Heart right ventricle (tissue), 16 donors: ENCODE data around the gene PTGR2. TPM values are rescaled to one million over a fixed set of nuclear protein-coding genes. Genes with fewer than 3 reads are reported as not detected.

ENCODE experiments used
- ATAC-seq, 8 donors: fragments of 200-7000 bp; cut with Tn5 transposase; one replicate each; pipeline ENCODE4 v1.9.1; 2020; ENCODE audit warnings: mild to moderate bottlenecking in 8 of 8, moderate library complexity in 8 of 8, moderate number of reproducible peaks in 1 of 8
- DNase-seq, 2 donors: peaks; one replicate each; pipeline ENCODE4 v3.0.0-alpha.2; 2020
- H3K27ac ChIP-seq, 10 donors: fragments of 200-600 bp; sonication (generic) in 2 of 10; one replicate each; pipeline versions ENCODE4 v1.5.0 to v1.8.0; 2020 to 2022; ENCODE audit warnings: mild to moderate bottlenecking in 3 of 10
- H3K27me3 ChIP-seq, 7 donors: fragments of 200-600 bp; one replicate each; pipeline ENCODE4 v1.8.0; 2021 to 2022; ENCODE audit warnings: mild to moderate bottlenecking in 2 of 7
- H3K36me3 ChIP-seq, 9 donors: fragments of 200-600 bp; sonication (generic) in 1 of 9; one replicate each; pipeline versions ENCODE4 v1.5.0 to v1.8.0; 2020 to 2022; ENCODE audit warnings: mild to moderate bottlenecking in 2 of 9
- H3K4me1 ChIP-seq, 9 donors: fragments of 200-600 bp; sonication (generic) in 1 of 9; one replicate each; pipeline versions ENCODE4 v1.5.0 to v1.8.0; 2020 to 2022; ENCODE audit warnings: mild to moderate bottlenecking in 4 of 9
- H3K4me3 ChIP-seq, 10 donors: fragments of 200-600 bp; sonication (generic) in 2 of 10; one replicate each; pipeline versions ENCODE4 v1.5.0 to v1.8.0; 2020 to 2022; ENCODE audit warnings: mild to moderate bottlenecking in 7 of 10, moderate library complexity in 2 of 10
- H3K9me3 ChIP-seq, 11 donors: fragments of 200-600 bp in 10 of 11; sonication (generic) in 2 of 11; one replicate each; pipeline versions ENCODE4 v1.5.0 to v1.8.0; 2013 to 2022; ENCODE audit warnings: mild to moderate bottlenecking in 2 of 11, control low read depth in 1 of 11, moderate library complexity in 1 of 11
- WGBS, 2 donors: extraction: QIAGEN DNeasy Blood & Tissue Kit; methylation state at CpG; one replicate each; pipeline ENCODE4 v1.1.7; 2013; ENCODE audit warnings: inconsistent platforms in 1 of 2; 5-methylcytosine and 5-hydroxymethylcytosine counted together
- intact Hi-C, 10 donors: fragments of 100-400 bp; cut with DNase I; formaldehyde crosslinking; loops; one replicate each; pipeline versions ENCODE4 v1.11.1 to v1.14.2; 2022
- polyA plus RNA-seq, 2 donors: library from polyadenylated mRNA; stranded (reverse); fragments of 200-250 nt; gene quantifications; one replicate each; pipeline ENCODE4 v1.2.3, GENCODE V29; 2013
- total RNA-seq, 10 donors: library from RNA; stranded (reverse); fragmentation: NEBNext Ultra II Directional in 3 of 10; extraction: Animal tissue kit (Norgen Biotek cat#: 25700) in 3 of 10; gene quantifications; one replicate each; pipeline versions ENCODE4 v1.2.1 to v1.2.4, GENCODE V29; 2021 to 2023
- TF ChIP-seq, protein P1 (sequence below), 9 donors: fragments of 200-600 bp; sonication (generic) in 2 of 9; IDR thresholded peaks; one replicate each; pipeline versions ENCODE4 v1.5.0 to v1.8.0; 2021 to 2022; ENCODE audit warnings: antibody characterized with exemption in 9 of 9, mild to moderate bottlenecking in 5 of 9, moderate library complexity in 1 of 9
- donor health status: Arrhythmogenic right ventricular cardiomyopathy.
- donor health status: ischemic (EF 13 %, LVEDD 7.1; RV severe dilation, severe dysfunction).
- donor health status: healthy with polysubstance abuse.
- donor health status: DM: no; HTN: yes; CAD: no.
- donor health status: DM: no; HTN: no; CAD: no.
- donor health status: ischemic (EF 25% LVEDD 6.9; RV normal size, moderate dysfunction).
- donor health status: ischemic (EF 25% LVEDD 5.7; RV mildly dilated, moderate dysfunction).
- donor health status: healthy.
- donor health status: DM: yes; HTN: yes; CAD: no.
- donor health status: Ischemic cardiomyopathy.
- donor health status: ischemic (EF 35%, LVEDD 5.7; RV mildly dilated, moderate dysfunction).
- donor health status: nonischemic (EF 11% LVEDD 7.7; RV severe dilation, severe dysfunction).
- donor health status: DM: yes; HTN: yes; CAD: no.
- donor health status: PGD.
- donor health status: ischemic (EF 29% LVEDD 5.4; RV normal size, mild dysfunction).
- donor health status: nonischemic (EF 23%, LVEDD 6.1; RV moderate dilation, normal function).

Gene PTGR2
- total and polyA plus RNA-seq, 12 donors = 9.5 to 48.7 (median 35.4) TPM

DNA sequence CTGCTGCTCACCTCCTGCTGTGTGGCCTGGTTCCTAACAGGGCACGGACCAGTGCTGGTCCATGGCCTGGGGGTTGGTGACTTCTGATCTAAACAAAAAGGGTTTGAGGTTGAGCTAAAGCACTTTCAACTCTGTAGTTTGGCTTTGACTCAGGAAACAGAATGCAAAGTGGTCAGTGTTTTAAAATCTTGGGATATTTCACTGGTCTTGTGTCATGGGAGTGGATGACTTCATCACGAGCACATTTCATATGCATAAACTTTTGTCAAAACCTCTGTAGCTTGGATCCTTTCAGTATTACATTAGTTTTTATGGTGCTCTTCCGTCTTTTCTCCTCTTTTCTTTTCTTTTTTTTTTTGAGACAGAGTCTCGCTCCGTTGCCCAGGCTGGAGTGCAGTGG is 72.7 kb downstream of the PTGR2 start:
- Histone ChIP-seq H3K27me3 (no peaks in the 10 kb centered on the region), H3K36me3 (peaks cover 0 to 100% (median 72%) of the 10 kb centered on the region in 9 donors), H3K9me3 (no peaks in the 10 kb centered on the region), H3K4me3 (no peak overlapping the region), H3K4me1 (no peaks in the 10 kb centered on the region), H3K27ac (no peak overlapping the region)
- DNase-seq (no peak), ATAC-seq (no peak)
- 85 to 86% methylated on average over 5 of the region's 5 CpGs for WGBS, 2 donors
- intact Hi-C loops = no loop called here
- TF ChIP-seq, protein P1, sequence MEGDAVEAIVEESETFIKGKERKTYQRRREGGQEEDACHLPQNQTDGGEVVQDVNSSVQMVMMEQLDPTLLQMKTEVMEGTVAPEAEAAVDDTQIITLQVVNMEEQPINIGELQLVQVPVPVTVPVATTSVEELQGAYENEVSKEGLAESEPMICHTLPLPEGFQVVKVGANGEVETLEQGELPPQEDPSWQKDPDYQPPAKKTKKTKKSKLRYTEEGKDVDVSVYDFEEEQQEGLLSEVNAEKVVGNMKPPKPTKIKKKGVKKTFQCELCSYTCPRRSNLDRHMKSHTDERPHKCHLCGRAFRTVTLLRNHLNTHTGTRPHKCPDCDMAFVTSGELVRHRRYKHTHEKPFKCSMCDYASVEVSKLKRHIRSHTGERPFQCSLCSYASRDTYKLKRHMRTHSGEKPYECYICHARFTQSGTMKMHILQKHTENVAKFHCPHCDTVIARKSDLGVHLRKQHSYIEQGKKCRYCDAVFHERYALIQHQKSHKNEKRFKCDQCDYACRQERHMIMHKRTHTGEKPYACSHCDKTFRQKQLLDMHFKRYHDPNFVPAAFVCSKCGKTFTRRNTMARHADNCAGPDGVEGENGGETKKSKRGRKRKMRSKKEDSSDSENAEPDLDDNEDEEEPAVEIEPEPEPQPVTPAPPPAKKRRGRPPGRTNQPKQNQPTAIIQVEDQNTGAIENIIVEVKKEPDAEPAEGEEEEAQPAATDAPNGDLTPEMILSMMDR (IDR thresholded peaks at IDR 0.05) = no peak

Other genes with a start within 250 kb of the PTGR2 start
- gene ACOT6, start 239.3 kb upstream of the PTGR2 start, total RNA-seq = not detected
- gene ACOT6, start 239.3 kb upstream of the PTGR2 start, polyA plus RNA-seq = not detected
- 10 to 100 TPM; 11.6 to 21.2 (median 14.0) TPM for gene DNAL1, start 206.8 kb upstream of the PTGR2 start, total RNA-seq
- gene DNAL1, start 206.8 kb upstream of the PTGR2 start, polyA plus RNA-seq = 1 to 10 TPM; 5.9 to 9.1 TPM
- 10 to 100 TPM; 13.9 to 30.8 (median 23.6) TPM for gene PNMA1, start 137.4 kb upstream of the PTGR2 start, total RNA-seq
- 10 to 100 TPM in 1 of 2 donors, 1 to 10 TPM in 1; 6.6 to 15.7 TPM for gene PNMA1, start 137.4 kb upstream of the PTGR2 start, polyA plus RNA-seq
- 10 to 100 TPM; 15.3 to 23.7 (median 18.8) TPM for gene ZNF410, start 35.0 kb downstream of the PTGR2 start, total RNA-seq
- 10 to 100 TPM; 21.0 to 24.6 TPM for gene ZNF410, start 35.0 kb downstream of the PTGR2 start, polyA plus RNA-seq
- 1 to 10 TPM; 2.9 to 6.5 (median 4.2) TPM for gene FAM161B, start 98.3 kb downstream of the PTGR2 start, total RNA-seq
- gene FAM161B, start 98.3 kb downstream of the PTGR2 start, polyA plus RNA-seq = 1 to 10 TPM; 1.5 to 3.3 TPM
- gene COQ6, start 98.5 kb downstream of the PTGR2 start, total RNA-seq = 10 to 100 TPM; 29.4 to 52.2 (median 48.0) TPM
- 10 to 100 TPM; 32.6 to 33.6 TPM for gene COQ6, start 98.5 kb downstream of the PTGR2 start, polyA plus RNA-seq
- 1 to 10 TPM; 6.5 to 10.0 (median 8.2) TPM for gene ENTPD5, start 167.5 kb downstream of the PTGR2 start, total RNA-seq
- gene ENTPD5, start 167.5 kb downstream of the PTGR2 start, polyA plus RNA-seq = 1 to 10 TPM; 3.8 to 5.8 TPM
- 1 to 10 TPM; 1.8 to 5.9 (median 3.4) TPM for gene BBOF1, start 167.5 kb downstream of the PTGR2 start, total RNA-seq
- gene BBOF1, start 167.5 kb downstream of the PTGR2 start, polyA plus RNA-seq = 1 to 10 TPM; 3.1 to 5.4 TPM
- gene ALDH6A1, start 232.6 kb downstream of the PTGR2 start, total RNA-seq = 100 to 1,000 TPM in 2 of 10 donors, 10 to 100 TPM in 8; 36.9 to 129 (median 81.5) TPM
- 10 to 100 TPM; 11.3 to 15.5 TPM for gene ALDH6A1, start 232.6 kb downstream of the PTGR2 start, polyA plus RNA-seq
- 10 to 100 TPM in 4 of 10 donors, 1 to 10 TPM in 6; 4.7 to 13.6 (median 9.0) TPM for gene LIN52, start 233.1 kb downstream of the PTGR2 start, total RNA-seq
- 1 to 10 TPM; 5.3 to 6.9 TPM for gene LIN52, start 233.1 kb downstream of the PTGR2 start, polyA plus RNA-seq